ENCODE results near the gene MAN1A1.

- no peak for TF ChIP-seq POLR2A (IDR thresholded peaks at IDR 0.05; ENCODE audit: low read length)
- no peak for TF ChIP-seq GATA1 (IDR thresholded peaks at IDR 0.05; ENCODE audit: low read depth, low read length)
Observed at GRCh38 chr6:119179062-119179461, 170.5 kb downstream of the MAN1A1 start.

All from erythroblast (primary cell).